Measurements from ENCODE around the gene POU2F2.
"Not testable (repeated sequence)": the region's sequence is repeated elsewhere in the genome, so short reads cannot be mapped to it uniquely, and the experiment has no call there.

POU2F2 gene

DNA sequence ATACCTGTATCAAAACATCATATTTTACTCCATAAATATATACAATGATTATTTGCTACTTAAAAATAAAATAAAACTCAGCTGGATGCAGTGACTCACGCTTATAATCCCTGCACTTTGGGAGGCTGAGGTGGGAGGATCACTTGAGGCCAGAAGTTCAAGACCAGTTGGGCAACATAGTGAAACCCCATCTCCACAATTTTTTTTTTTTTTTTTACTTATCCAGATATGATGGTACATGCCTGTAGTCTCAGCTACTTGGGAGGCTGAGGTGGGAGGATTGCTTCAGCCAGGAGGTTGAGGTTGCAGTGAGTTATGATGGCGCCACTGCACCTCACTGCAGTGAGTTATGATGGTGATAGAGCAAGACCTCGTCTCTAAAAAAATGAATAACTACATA is 22.4 kb downstream of the POU2F2 start:
- no peak overlapping the region for H3K4me3 ChIP-seq (ENCODE audit: low read depth, low read length)
- TF ChIP-seq CTCF (IDR thresholded peaks at IDR 0.05; ENCODE audit: insufficient read depth, low read length, missing control alignments) = no peak
- CTCF ChIA-PET = interaction anchor here (0.6 to 11.0 kb wide), 20 partner anchors 10 to 291 kb away, joined by 3 to 173 read pairs (median 40); partner anchors contain the start of genes DEDD2, GSK3A, POU2F2 and ZNF526
- DNase-seq (ENCODE audit: low read depth, low spot score) = no peak
- POLR2A ChIA-PET = interaction anchor here (2.1 kb wide), 1 partner anchor 12 kb away, joined by 4 read pairs; no protein-coding TSS in a partner anchor

- DNase-seq (ENCODE audit: low read depth, low spot score) = peak; percentile 56
- TF ChIP-seq CTCF (IDR thresholded peaks at IDR 0.05; ENCODE audit: insufficient read depth, low read length, missing control alignments) = peak; percentile 100
- no peak overlapping the region for H3K4me3 ChIP-seq (ENCODE audit: low read depth, low read length)
- ChIA-PET POLR2A (interaction anchor here (1.2 kb wide), 1 partner anchor 126 kb away, joined by 5 read pairs; no protein-coding TSS in a partner anchor), CTCF (interaction anchor here (0.6 to 11.0 kb wide), 43 partner anchors 8 to 332 kb away, joined by 3 to 173 read pairs (median 7); partner anchors contain the start of genes DEDD2, GSK3A, POU2F2 and ZNF526)
Measured at GRCh38 chr19:42108527-42109389, 23.5 kb downstream of the POU2F2 start.

GRCh38 chr19:42105368-42105767 is 26.9 kb downstream of the POU2F2 start:
- no peak for TF ChIP-seq CTCF (IDR thresholded peaks at IDR 0.05; ENCODE audit: insufficient read depth, low read length, missing control alignments)
- H3K4me3 ChIP-seq (ENCODE audit: low read depth, low read length) = no peak overlapping the region
- ChIA-PET CTCF (interaction anchor here (1.5 kb wide), 2 partner anchors 18 to 27 kb away, joined by 3 to 4 read pairs; partner anchors contain the start of gene POU2F2), POLR2A (no interaction called here)
- no peak for DNase-seq (ENCODE audit: low read depth, low spot score)

DNA sequence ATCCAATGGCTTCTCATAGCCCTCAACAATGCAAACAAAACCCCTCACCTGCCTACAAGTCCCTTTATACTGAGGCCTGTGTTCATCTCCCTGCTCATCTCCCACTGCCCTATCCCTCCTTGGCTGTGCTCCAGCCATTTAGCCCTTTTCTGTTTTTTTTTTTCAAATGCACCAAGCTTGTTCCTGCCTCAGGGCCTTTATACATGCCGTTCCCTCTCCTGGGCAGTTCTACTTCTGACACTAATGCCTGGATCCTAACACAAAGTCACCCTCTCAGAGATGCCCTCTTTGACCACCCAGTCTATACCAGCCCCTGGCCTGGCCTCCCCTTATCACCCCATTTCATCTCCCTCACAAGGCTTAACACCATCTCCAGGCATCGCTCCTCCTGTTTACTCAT is 29.4 kb downstream of the POU2F2 start:
- ChIA-PET CTCF (interaction anchor here (0.7 to 5.6 kb wide), 12 partner anchors 7 to 194 kb away, joined by 3 to 59 read pairs (median 5); no protein-coding TSS in a partner anchor), POLR2A (no interaction called here)
- no peak overlapping the region for H3K4me3 ChIP-seq (ENCODE audit: low read depth, low read length)
- no peak for TF ChIP-seq CTCF (IDR thresholded peaks at IDR 0.05; ENCODE audit: insufficient read depth, low read length, missing control alignments)
- no peak for DNase-seq (ENCODE audit: low read depth, low spot score)

GRCh38 chr19:42100241-42100640 is 32.0 kb downstream of the POU2F2 start:
- not testable (repeated sequence) for DNase-seq (ENCODE audit: low read depth, low spot score); H3K4me3 ChIP-seq (ENCODE audit: low read depth, low read length)
- ChIA-PET CTCF (interaction anchor here (1.2 to 5.6 kb wide), 3 partner anchors 10 to 33 kb away, joined by 3 to 59 read pairs (median 3); no protein-coding TSS in a partner anchor), POLR2A (interaction anchor here (0.6 to 1.2 kb wide), 2 partner anchors 9 to 32 kb away, joined by 3 read pairs; partner anchors contain the start of gene POU2F2)

DNA sequence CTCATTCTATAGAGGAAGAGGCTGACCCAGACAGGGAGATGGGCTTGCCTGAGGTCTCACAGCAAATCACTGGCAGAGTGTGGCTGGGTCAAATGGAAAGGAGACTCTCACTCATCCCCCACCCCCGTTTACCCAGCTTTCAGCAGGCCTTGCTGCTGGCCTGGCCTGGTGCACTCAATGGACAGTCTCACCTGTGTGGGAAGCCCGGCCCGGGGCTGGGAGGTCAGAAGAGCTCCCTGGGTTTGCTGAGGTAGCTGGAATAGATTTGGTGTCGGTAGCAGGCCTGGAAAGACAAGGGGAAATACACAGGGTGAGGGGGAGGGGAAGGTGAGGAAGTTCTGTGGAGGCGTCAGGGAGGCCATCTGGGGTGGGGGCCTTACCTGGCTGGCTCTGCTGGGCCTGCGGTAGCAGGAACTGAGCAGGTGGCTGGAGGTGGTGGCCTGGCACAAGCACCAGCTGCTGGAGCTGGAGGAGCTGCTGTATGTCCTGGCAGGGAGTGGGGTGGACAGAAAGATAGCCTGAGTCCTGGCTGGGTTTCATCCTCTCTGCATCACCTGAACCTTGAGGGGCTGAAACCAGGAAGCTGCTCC is 32.8 kb downstream of the POU2F2 start:
- no peak for TF ChIP-seq CTCF (IDR thresholded peaks at IDR 0.05; ENCODE audit: insufficient read depth, low read length, missing control alignments)
- ChIA-PET CTCF (interaction anchor here (1.0 to 5.6 kb wide), 5 partner anchors 9 to 84 kb away, joined by 3 to 59 read pairs (median 4); no protein-coding TSS in a partner anchor), POLR2A (interaction anchor here (1.2 kb wide), 1 partner anchor 33 kb away, joined by 3 read pairs; the partner anchor contains the start of gene POU2F2)
- no peak overlapping the region for H3K4me3 ChIP-seq (ENCODE audit: low read depth, low read length)
- DNase-seq (ENCODE audit: low read depth, low spot score) = no peak

Measured in AG04449 (cell line).